HG02852 (cell line): Measurements from ENCODE around the gene FABP1.

Experiments used
- ATAC-seq: cut with Tn5 transposase; IDR thresholded peaks from one replicate; pipeline ENCODE4 v1.9.1; 2021; ENCODE audit warnings: mild to moderate bottlenecking, moderate library complexity; ENCODE audit not compliant: unreplicated experiment

Gene FABP1

GRCh38 chr2:88085099-88085498, 42.8 kb downstream of the FABP1 start:
- ATAC-seq: no peak

DNA sequence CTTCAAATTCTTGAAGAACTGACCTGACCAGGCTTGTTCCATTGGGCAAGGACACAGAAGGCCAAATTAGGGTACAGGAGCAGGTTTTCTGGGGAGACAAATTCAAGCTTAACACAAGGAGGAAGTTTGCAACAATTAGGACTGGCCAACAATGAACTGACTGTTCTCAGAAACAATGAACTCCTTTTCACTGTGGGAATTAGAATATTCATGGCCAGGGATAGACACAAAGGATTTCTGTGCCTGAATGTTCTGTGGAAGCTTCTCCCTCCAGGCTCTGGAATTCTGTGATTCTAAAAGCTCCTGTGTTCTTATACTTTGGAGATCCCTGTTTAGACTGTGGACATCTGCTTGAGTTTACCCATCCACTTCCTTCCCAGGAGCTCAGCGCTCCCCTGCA, 45.1 kb downstream of the FABP1 start:
- no peak for ATAC-seq

- ATAC-seq: no peak
These were observed 45.8 kb downstream of the FABP1 start for GRCh38 chr2:88081924-88082608.

DNA sequence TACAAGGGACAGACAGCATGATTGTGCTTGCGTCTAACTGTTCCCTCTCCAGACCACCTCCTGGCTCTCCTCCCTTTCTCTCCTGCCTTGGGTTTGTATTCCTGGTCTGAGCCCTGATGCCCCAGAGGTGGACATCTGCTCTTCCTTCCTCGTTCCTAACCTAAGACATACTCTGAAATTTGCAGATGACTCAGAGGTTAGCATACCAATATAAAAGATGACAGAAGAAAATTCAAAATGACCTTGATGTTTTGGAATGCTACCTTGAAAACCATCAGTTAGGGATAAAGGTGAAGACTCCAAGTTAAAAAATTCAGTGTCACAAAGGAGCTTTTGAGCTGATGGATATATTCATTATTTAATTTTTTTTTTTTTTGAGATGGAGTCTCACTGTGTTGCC, 47.3 kb downstream of the FABP1 start:
- ATAC-seq: no peak

GRCh38 chr2:88078643-88079172, 49.2 kb downstream of the FABP1 start:
- no peak for ATAC-seq

DNA sequence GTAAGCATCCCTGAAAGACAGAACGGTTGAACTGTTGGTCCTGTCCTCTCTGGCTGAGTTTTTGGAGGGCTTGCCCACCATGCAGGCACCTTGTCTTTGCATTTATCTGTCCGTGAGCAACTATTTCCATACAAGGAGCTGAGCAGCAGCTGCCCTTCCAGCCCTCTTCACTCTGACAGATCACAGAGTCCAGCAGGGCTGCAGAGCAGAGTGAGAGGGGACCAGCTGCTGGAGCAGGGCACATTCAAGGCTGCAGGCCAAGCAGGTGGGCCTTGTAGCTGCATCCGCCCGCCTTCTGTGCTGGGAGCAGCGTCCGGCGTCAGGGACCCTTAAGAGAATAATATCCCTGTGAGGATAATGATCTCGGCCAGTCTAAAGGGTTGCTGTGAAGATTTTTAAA, 50.8 kb downstream of the FABP1 start:
- ATAC-seq: no peak

DNA sequence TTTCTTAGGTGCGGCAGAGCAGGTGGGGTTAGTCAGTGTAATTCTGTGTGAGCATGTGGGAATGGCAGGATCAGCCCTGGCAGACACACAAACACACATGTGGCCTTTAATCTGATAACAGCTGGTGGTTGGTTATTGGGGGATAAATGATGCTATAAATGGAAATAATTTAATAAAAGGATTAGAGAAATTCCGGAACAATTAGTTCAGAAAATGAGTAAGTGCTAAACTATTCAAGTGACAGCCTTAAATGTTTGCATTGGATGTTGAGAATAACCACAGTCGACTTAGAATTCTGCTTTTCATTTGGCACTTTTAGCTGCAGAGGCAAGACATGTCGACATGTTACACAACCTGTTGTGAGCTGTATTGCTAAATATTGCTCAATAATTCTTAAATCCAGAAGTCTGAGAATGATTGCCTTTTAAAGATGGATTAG, 53.0 kb downstream of the FABP1 start:
- no peak for ATAC-seq

GRCh38 chr2:88074150-88074549, 53.7 kb downstream of the FABP1 start:
- no peak for ATAC-seq
